Chondrocyte (in vitro differentiated cells): ENCODE measurements around the gene ITPRIPL2. TPM values are rescaled to one million over a fixed set of nuclear protein-coding genes. Genes with fewer than 3 reads are reported as not detected.

Experiments
- DNase-seq: peaks from one replicate; pipeline ENCODE4 v3.0.0; 2021; ENCODE audit warnings: mixed read lengths, low spot score
- H3K27ac Mint-ChIP-seq: one replicate; pipeline ENCODE4 v1.8.0; 2021; ENCODE audit warnings: mild to moderate bottlenecking, moderate library complexity, mixed read lengths; ENCODE audit not compliant: unreplicated experiment
- H3K27me3 Mint-ChIP-seq: 2 replicates; pipeline ENCODE4 v1.8.0; 2021; ENCODE audit warnings: low read depth, mixed read lengths
- H3K36me3 Mint-ChIP-seq: 2 replicates; pipeline ENCODE4 v1.8.0; 2021; ENCODE audit warnings: low read depth, mixed read lengths
- H3K4me1 Mint-ChIP-seq: 2 replicates; pipeline ENCODE4 v1.8.0; 2021; ENCODE audit warnings: low read depth, mild to moderate bottlenecking, mixed read lengths
- H3K4me3 Mint-ChIP-seq: one replicate; pipeline ENCODE4 v1.8.0; 2021; ENCODE audit warnings: mild to moderate bottlenecking, moderate library complexity, mixed read lengths; ENCODE audit not compliant: unreplicated experiment
- H3K9me3 Mint-ChIP-seq: 2 replicates; pipeline ENCODE4 v1.8.0; 2021; ENCODE audit warnings: low read depth, mixed read lengths
- CTCF ChIP-seq: fragments of 200-600 bp; sonication (generic); IDR thresholded peaks from 2 replicates; pipeline ENCODE4 v1.5.0; 2021; ENCODE audit warnings: antibody characterized with exemption, mild to moderate bottlenecking, moderate library complexity
- total RNA-seq: library from RNA; stranded (reverse); gene quantifications from 3 replicates; pipeline ENCODE4 v1.2.1, GENCODE V29; 2021

The ITPRIPL2 gene
- total RNA-seq, 1 donor from 2014 or later = 65.0 TPM

- TF ChIP-seq CTCF = no peak
- H3K4me1 Mint-ChIP-seq = peaks cover 54% of the 10 kb centered on the region
- no peak overlapping the region for H3K4me3 Mint-ChIP-seq
- no peaks in the 10 kb centered on the region for H3K27me3 Mint-ChIP-seq
- no peaks in the 10 kb centered on the region for H3K9me3 Mint-ChIP-seq
- DNase-seq = no peak
- peak overlapping the region; percentile 55 for H3K27ac Mint-ChIP-seq
- H3K36me3 Mint-ChIP-seq = no peaks in the 10 kb centered on the region
Observed at GRCh38 chr16:19135896-19136438, 22.2 kb downstream of the ITPRIPL2 start.

- Mint-ChIP-seq H3K27ac (peak overlapping the region; percentile 55), H3K4me1 (peaks cover 47% of the 10 kb centered on the region), H3K36me3 (no peaks in the 10 kb centered on the region), H3K4me3 (no peak overlapping the region), H3K9me3 (no peaks in the 10 kb centered on the region), H3K27me3 (no peaks in the 10 kb centered on the region)
- no peak for DNase-seq
- TF ChIP-seq CTCF = no peak
Observed at GRCh38 chr16:19136549-19137196, 22.9 kb downstream of the ITPRIPL2 start.

- no peaks in the 10 kb centered on the region for H3K36me3 Mint-ChIP-seq
- no peak overlapping the region for H3K4me3 Mint-ChIP-seq
- no peaks in the 10 kb centered on the region for H3K27me3 Mint-ChIP-seq
- DNase-seq = no peak
- TF ChIP-seq CTCF = no peak
- no peaks in the 10 kb centered on the region for H3K9me3 Mint-ChIP-seq
- H3K27ac Mint-ChIP-seq = peak overlapping the region; percentile 88
- peaks cover 44% of the 10 kb centered on the region for H3K4me1 Mint-ChIP-seq
Observed at GRCh38 chr16:19137201-19138128, 23.7 kb downstream of the ITPRIPL2 start.

- no peak for DNase-seq
- H3K36me3 Mint-ChIP-seq = no peaks in the 10 kb centered on the region
- H3K27ac Mint-ChIP-seq = peak overlapping the region; percentile 88
- H3K9me3 Mint-ChIP-seq = no peaks in the 10 kb centered on the region
- no peak for TF ChIP-seq CTCF
- H3K27me3 Mint-ChIP-seq = no peaks in the 10 kb centered on the region
- peaks cover 44% of the 10 kb centered on the region for H3K4me1 Mint-ChIP-seq
- peak overlapping the region; percentile 52 for H3K4me3 Mint-ChIP-seq
Observed at GRCh38 chr16:19138601-19139000, 24.8 kb downstream of the ITPRIPL2 start.

GRCh38 chr16:19139436-19140091 is 25.8 kb downstream of the ITPRIPL2 start:
- Mint-ChIP-seq H3K9me3 (no peaks in the 10 kb centered on the region), H3K4me1 (peaks cover 44% of the 10 kb centered on the region), H3K27ac (peak overlapping the region; percentile 10), H3K4me3 (no peak overlapping the region), H3K36me3 (no peaks in the 10 kb centered on the region), H3K27me3 (peaks cover 2% of the 10 kb centered on the region)
- no peak for DNase-seq
- TF ChIP-seq CTCF = no peak
